Stimulated activated CD8-positive, alpha-beta memory T cell treated with anti-CD3 and anti-CD28 coated beads, Interleukin-12 subunit alpha, Interleukin-12 subunit beta, amount 100 ng/mL, for 4 hours (primary cell): ENCODE results near the gene NUAK2.
"Not testable (repeated sequence)": the region's sequence is repeated elsewhere in the genome, so short reads cannot be mapped to it uniquely, and the experiment has no call there.

ENCODE experiments used
- DNase-seq: peaks from one replicate; pipeline ENCODE4 v3.0.0-alpha.2; 2020; ENCODE audit warnings: low read depth

The NUAK2 gene

DNA sequence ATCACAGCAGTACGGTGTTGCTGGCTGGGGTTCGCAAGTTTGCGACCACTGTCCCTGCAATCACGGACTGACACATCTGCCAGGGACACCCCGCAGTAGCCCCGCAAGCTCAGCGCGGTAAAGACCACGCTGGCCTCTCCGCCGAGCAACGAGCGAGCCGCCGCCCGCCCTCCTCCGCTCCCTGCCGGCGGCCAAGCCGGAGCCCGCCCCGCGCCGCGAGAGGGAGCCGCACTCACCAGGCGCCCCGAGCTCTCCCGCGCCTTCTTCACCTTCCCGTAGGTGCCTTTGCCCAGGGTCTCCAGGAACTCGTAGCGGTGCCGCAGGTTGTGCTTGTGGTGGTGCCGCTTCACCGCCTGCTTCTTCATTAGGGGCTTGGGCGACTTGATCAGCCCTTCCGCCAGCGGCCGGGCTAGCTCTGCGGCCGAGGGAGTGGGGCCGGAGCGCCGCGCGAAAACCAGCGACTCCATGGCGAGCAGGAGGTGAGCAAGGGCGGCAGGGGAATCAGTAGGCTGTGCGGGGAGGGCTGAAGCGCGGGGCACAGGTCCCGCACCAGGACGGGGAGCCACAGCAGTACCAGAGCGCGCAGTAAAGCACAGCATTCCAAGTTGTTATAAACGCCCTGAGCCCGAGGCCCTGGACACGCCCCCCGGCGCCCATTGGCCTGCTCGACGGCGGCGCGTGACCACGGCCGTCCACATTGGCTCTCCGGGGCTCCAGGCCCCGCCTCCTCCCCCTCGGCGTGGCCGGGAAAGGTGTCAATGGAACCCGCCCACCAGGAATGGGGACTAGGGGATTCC is at the start of gene NUAK2:
NUAK2 (minus strand) TSS at position 584 of the 797 bp plus-strand sequence; CDS start at position 467, 117 bp downstream.
- peak; percentile 77 for DNase-seq

DNA sequence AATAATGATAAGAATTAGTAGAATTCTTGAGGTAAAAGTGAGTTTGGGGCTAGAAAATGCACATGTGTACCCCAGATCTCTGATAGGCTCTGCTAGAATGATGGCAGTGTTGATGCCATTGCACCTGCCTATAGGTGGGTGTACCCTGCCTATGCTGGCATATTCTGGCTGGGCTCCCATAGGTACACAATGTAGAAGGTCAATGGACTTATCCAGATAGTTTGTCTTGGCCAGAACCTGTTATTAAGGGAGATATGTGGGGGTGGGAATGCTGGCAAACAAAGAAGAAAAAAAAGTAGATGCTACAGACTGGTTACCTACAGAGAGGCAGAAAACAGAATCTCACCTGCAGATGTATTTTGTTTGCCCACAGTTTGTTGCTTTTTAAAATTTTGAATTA is 49.2 kb upstream of the NUAK2 start:
- no peak for DNase-seq

DNA sequence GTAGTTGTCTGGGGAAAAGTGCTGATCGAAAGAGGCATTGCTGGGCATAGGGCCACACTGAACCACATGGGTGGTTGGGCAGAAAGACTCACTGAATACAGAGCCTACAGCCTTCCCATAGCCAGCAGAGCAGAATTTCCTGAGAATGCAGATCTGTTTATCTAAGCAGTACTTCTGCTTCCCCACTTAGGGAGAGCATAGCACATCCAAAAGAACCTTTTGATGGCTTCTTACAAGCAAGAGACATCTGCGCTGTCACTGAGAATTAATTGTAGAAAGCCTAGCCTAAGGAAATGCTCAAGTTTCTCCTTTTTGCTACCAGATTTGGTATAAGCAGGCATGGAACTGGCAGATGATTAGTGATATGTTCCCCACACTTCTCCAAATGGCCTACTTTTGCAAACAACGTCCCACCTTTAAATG is 48.2 kb upstream of the NUAK2 start:
- no peak for DNase-seq

DNA sequence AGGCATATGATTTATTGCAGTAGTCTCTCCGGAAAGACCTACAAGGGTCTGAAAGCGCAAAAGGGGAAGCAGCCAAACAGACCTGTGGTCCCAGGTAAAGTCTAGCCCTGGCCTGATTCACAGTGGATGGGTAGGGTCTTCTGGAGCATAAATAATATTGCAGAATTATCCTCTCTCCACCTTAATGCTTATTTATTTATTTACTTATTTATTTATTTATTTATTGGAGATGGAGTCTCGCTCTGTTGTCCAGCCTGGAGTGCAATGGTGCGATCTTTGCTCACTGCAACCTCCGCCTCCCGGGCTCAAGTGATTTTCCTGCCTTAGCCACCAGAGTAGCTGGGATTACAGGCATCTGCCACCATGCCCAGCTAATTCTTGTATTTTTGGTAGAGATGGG is 46.9 kb upstream of the NUAK2 start:
- no peak for DNase-seq

DNA sequence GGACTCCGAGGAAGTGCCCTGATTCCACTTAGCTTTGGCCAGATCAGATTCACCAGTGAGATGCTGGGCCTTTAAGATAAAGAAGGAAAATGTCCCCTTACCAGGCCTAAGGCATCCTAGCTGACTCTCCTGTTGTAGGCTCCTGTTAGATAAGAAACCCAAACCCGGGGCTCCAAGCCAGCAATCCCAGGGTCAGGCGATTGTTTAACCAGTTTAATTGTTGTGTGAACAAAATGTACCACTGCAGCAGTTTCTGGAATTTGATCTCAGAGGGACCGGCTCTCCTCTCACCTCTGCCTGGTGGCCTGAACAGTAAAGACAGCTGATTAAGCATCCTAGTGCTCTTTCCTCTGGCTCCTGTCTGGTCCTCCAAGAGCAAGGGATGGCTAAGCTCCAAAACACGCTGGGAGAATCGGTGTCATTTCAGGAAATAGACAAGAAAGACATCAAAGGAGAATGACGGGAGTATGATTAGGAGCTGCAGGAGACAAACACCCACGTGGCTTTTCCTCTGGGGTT is 44.5 kb upstream of the NUAK2 start:
- no peak for DNase-seq

DNA sequence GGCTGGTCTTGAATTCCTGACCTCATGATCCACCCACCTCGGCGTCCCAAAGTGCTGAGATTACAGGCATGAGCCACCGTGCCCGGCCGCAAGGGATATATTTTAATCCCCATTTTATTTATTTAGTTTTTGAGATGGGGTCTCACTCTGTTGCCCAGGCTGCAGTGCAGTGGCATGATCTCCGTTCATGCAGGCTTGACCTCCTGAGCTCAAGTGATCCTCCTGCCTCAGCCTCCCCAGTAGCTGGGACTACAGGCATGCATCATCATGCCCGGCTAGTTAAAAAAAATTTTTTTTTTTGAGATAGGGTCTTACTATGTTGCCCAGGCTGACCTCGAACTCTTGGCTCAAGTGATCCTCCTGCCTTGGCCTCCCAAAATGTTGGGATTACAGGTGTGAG is 43.5 kb upstream of the NUAK2 start:
- DNase-seq = not testable (repeated sequence)

DNA sequence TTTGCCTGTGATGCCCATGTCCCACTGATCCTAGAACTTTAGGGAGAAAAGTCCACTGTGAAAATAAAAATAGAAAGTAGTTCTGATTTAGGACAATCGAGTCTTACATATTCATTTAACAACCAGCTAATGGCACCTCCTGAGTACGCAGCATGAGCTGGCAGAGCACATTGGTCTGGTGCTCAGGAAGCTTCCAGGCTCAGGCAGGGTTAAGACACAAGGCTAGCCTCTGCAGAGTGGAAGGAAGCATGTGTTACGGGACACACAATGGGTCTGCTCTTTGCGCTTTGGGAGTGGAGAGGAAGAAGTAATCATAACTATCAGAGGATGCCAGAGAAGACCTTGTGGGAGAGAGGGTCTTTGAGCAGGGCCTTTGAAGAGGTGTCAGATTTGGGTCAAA is 39.3 kb upstream of the NUAK2 start:
- DNase-seq = no peak

DNA sequence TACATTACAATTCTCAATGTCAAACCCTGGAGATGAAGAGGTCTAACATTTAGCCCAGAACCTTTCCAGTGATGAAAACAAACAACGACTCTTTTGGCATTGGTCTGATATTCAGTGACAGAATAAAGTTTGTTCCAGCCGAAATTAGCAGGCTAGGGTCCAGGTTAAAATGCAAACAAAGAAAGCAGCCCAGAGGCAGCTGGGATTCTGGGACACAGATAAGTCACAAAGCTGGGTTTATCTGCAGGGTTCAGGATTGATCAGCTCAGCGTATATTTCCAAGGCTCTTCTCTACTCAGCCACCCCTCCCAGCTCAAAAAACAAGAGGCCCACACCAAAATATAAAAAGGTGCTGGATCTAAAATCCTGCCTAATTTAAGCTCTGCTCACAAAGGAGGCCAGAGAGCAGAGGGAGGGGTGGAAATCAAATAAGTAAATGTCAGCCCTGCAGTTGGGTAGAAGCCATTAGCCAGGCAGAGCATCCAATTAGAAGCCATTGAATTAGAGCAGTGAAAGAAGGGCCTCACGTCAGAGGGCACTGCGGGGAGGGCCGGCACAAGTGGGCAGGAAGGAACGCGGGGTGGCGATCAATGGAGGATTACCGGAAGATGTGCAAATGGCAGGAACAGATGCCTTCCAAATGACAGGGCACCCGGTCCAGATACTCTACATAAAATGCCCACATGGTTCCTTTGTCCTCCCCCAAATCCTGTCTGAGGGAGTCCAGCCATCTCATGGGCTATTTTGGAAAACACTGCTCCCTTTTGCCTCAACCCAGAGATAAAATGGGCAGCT is 38.4 kb upstream of the NUAK2 start:
- no peak for DNase-seq

DNA sequence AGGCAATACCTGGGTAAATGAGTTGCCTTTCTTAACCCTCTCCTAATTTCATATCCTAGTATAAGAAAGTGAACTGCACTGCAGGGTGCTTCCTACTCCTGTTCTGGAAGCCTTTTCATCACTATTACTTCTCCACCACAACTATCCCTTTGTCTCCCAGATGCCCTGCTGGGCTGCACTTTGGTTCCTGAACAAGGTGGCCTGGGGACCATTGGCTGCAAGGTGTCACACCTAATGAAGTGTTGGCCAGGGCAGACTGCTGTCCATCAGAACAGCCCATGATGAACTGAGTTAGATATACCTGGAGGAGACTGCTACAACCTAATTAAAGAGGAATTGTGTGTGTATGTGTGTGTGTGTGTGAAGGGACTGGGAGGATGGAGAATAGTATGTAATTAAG is 37.0 kb upstream of the NUAK2 start:
- no peak for DNase-seq

DNA sequence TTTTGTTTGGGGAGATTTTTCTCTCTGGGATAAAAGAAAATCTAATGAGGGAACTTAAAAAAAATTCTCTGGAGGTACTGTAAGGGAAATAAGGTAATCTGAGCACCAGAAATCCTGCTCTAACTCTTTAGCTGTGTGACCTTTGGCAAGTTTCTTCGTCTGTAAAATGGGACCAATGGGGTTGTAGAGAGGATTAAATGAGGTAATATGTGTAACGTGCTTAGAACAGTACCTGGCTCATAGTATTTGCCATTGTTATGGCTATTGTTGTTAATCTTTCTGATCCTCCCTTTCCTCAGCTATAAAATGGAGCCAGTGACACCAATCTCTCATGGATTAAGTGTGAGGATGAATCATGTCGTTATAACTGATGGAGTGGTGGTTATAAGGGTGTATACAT is 36.0 kb upstream of the NUAK2 start:
- DNase-seq = no peak

DNA sequence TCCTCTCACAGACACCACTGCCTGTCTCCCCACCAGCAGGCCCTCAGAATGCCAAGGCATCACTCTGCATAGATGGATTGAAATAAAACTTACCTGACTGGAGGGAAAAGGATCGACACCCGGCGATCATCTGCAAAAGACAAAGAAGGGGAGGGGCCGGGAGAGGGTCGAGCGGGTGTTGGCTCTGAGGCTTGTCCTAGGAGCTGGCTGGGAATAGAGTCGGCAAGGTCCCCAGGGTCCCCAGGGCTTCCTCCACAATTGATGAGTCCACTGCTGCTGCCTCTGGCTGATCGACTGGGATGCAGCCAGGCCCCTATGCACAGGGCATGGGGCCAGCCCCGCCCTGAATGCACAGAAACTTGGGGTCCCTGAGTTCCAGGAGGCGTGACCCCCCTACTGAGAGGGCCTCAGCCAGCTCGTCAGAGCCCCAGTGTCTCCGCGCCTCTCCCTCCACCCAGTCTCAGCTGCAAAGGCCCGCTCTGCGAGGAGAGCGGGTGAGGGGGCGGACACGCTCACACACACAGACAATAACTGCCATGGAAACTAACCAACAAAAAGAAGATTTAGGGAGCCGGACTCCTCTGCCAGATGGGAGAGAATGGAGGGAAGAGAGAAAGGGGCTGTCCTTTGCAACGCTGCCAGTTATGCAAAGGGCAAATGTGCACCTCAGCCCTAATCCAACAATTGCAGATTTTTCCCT is 35.0 kb upstream of the NUAK2 start, which contains the start of gene KLHDC8A:
KLHDC8A (minus strand) TSS at position 483 of the 700 bp plus-strand sequence. CDS start 13,318 bp downstream, outside the sequence.
- DNase-seq = no peak

DNA sequence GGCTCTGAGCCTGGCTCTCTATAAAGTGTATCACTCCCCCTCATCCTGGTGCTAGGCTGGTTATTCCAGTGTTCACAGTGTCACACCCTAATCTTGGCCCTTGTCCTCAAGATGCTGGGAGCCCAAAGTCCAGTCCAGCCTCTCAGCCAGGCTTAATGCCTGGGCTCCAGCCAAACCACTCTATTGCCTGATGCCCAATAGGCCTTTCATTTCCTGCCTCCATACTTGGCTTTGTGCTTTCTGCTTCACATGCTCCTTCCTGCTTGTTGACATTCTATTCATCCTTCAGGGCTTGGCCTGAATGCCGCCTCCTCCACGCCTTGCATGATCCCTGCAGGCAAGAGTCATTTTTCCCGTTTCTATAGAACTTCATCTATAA is 33.5 kb upstream of the NUAK2 start:
- DNase-seq = no peak

DNA sequence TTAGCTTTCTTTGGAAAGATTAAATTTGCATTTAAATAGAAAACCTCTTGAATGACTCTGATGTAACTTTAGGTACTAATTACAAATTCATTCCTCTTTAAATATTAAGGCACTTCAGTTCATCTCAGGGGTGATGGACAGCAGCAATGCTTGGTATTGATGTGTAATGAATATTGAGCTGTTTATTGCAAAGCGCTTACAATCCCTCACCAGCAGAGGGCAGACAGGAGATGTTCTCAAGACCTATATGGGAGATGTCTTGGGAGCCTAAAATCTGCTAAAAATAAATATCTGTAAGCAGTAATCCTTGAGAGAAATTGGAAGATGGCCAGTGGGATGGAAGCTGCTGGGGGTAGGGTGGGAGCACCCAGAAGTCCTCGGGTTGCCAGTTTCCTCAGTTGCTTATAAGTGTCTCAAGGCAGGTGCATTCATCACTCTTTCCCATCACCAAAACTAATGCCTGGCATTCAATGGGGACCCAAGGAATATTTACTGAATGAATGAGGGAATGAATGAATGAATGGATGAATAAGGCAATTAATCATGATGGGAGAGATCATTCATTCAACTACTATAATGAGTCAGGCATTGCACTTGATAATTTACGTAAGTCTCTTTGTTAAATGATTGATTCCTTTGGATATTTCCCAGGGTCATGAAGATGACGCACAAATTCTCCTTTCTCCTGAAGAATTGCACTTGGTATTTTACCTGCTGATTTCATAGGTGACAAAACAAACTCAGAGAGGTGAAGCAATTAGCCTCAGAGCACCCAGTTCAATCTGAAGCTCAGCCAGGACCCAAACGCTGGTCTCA is 32.9 kb upstream of the NUAK2 start:
- no peak for DNase-seq

DNA sequence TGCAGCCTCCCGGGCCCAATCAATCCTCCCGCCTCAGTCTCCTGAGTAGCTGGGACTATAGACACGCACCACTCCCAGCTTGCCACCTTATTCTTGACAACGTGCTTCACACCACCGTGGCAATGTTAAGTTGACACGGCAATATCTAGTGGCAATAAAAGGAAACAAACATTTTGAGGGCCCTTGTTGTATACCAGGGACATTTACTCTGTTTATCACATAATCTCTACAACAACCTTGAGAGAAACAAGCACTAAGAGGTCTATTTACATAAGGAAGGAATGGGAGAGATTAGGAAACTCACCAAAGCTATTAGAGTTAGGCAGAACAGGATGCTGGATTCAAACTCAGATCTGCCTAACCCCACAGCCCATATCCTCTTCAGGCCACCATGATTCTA is 32.1 kb upstream of the NUAK2 start:
- no peak for DNase-seq

DNA sequence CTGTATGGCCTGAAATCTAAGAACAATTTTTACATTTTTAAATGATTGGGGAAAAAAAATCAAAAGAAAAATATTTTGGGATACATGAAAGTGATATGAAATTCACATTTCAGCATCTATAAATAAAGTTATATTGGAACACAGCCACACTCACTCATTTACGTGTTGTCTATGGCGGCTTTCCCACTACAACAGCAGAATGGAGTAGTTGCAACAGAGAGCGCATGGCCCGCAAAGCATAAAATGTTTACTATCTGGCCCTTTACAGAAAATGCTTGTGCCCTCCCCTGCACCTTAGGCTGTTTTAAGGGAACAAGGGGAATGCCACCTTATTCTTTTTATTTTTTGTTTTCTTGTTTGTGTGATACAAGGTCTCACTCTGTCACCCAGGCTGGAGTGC is 31.6 kb upstream of the NUAK2 start:
- no peak for DNase-seq

DNA sequence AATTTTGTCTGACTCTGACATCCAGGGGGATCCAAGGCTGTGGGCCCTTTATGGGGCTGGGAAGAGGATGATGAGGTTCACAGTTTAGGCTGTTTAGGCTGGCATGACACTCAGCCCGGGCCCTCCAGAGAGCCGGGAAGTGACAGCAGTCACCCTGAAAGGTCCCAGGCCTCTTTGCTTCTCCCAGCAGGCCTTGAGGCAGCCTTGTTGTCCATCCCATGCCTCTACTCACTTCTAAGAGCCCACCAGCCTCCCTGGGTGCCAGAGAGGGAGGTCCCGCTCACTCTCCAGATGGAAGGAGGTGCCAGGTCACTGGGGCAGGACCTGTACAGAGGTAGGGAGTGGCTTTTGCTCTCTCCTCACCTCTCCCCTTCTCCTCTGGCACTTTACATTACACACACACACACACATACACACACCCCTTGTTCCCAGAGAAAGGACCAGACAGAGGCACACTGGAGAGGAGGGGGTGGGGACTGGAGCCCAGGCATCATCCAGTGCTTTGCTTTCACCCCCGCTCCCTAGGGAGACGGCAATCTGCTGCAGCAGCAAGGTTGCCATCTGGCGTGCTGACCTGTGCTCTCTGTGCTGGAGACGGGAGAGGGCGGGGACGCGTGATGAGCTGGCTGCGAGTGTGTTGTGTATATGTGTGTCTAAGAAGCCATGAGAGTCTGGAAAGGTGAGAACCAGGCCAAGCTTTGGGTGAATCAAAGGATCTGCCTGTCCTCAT is 30.6 kb upstream of the NUAK2 start:
- DNase-seq = no peak

DNA sequence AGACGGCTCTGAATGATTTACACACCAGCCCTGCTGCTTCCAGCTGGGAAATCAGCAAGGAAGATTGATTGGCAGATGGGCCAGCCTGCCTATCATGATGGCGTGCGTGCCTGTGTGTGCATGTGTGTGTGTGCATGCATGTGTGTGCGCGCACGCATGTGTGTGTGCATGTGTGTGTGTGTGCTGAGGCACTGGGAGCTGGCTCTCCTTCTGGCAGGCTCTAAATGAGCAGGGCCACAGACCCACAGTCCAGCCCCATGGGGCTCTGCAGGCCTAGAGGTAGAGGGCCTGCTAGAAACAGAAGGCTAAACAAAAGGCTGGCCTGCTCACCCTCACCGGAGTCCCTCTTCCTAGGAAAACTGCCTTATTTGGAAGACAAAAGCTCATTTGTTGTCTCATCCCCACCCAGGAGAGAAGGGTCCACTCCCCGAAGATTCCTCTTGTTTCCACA is 29.2 kb upstream of the NUAK2 start:
- no peak for DNase-seq

DNA sequence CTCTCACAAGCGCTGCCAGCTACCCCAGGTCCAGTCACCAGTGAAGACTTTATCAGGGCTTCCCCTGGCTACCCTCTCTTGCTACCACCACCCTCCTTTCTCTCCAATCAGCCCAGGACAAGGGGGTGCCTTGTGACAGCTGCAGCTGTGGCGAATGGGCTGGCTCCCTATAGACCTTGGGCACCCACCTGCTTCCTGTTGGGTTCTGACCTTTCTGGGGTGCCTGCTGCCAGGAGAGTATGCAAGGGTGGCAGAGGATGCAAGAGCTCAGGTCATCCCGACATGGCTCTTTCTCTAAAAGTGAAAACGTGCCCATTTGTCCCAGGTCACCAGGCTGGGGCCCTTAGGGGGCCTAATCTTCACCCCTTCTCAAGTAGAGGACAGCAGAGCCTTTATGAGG is 28.6 kb upstream of the NUAK2 start:
- DNase-seq = no peak

DNA sequence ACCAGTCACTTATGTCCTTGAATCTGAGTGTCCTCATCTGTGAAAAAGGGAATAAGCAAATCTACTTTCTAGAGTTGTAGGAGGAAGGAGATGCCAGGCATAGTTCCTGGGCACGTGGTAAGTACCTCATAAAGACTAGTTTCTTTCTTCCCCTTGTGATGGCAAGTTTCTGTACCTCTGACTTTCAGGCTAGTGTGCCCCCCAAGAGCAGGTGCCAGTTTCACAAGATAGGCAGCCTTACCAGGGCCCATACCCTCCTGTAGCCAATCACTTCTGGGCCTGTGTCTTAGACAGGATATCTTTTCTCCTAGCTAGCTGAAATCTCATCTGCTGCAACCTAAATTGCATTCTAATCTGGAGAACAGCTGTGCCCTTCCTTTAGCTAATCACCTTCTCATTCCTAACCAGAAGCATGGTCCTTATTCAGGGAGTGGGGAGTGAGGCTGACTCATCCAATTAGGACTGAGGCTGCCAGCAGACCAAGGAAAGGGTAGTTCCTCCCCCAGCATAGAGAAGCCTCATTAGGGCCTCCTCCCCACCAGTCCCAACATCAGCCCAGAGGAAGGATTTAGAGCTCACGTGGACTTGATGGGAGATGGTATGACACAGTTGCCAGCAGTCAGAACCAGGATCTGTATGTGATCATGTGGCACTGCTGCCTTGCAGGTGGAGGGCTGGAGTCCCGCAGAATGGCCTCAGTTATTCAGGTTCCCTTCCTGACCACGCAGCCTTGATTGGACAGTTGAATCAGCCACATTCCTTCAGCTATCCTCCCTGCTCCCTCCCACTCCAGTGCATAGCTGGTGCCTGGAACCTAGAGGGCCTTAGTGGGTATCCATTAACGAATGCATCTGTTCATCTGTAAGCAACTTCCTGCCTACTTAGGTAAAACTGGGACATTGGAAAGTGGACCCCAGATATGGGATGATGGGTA is 27.3 kb upstream of the NUAK2 start:
- no peak for DNase-seq
